Activated naive CD4-positive, alpha-beta T cell treated with anti-CD3 and anti-CD28 coated beads, Interleukin-2, amount 50 U/mL, for 72 hours (primary cell): Measurements from ENCODE around the gene SLC7A1. TPM values are rescaled to one million over a fixed set of nuclear protein-coding genes. Genes with fewer than 3 reads are reported as not detected.
A peak's percentile ranks its signal among the peaks of the same experiment; 100 is the strongest.

Experiments used
- ATAC-seq, 2 donors: fragments of 150-1000 bp; cut with Tn5 transposase; 2 replicates each; pipeline ENCODE4 v1.10.0; 2021; ENCODE audit warnings: mild to moderate bottlenecking in 2 of 2, moderate library complexity in 2 of 2
- DNase-seq, 2 donors: peaks; one replicate each; pipeline ENCODE4 v3.0.0; 2021 to 2022; ENCODE audit warnings: low spot score in 2 of 2
- H3K27ac Mint-ChIP-seq, 2 donors: one replicate each; pipeline ENCODE4 v1.8.0; 2022; ENCODE audit warnings: mild to moderate bottlenecking in 2 of 2, mixed read lengths in 2 of 2
- H3K36me3 Mint-ChIP-seq, 2 donors: one replicate each; pipeline ENCODE4 v1.8.0; 2022; ENCODE audit warnings: mixed read lengths in 2 of 2
- H3K9me3 Mint-ChIP-seq, 2 donors: one replicate each; pipeline ENCODE4 v1.8.0; 2022; ENCODE audit warnings: mixed read lengths in 2 of 2
- total RNA-seq, 2 donors: library from RNA; stranded (reverse); gene quantifications; one replicate each; pipeline ENCODE4 v1.2.3, GENCODE V29; 2022

The SLC7A1 gene
- total RNA-seq, 2 donors from 2014 or later: 63.8 to 92.7 TPM

DNA sequence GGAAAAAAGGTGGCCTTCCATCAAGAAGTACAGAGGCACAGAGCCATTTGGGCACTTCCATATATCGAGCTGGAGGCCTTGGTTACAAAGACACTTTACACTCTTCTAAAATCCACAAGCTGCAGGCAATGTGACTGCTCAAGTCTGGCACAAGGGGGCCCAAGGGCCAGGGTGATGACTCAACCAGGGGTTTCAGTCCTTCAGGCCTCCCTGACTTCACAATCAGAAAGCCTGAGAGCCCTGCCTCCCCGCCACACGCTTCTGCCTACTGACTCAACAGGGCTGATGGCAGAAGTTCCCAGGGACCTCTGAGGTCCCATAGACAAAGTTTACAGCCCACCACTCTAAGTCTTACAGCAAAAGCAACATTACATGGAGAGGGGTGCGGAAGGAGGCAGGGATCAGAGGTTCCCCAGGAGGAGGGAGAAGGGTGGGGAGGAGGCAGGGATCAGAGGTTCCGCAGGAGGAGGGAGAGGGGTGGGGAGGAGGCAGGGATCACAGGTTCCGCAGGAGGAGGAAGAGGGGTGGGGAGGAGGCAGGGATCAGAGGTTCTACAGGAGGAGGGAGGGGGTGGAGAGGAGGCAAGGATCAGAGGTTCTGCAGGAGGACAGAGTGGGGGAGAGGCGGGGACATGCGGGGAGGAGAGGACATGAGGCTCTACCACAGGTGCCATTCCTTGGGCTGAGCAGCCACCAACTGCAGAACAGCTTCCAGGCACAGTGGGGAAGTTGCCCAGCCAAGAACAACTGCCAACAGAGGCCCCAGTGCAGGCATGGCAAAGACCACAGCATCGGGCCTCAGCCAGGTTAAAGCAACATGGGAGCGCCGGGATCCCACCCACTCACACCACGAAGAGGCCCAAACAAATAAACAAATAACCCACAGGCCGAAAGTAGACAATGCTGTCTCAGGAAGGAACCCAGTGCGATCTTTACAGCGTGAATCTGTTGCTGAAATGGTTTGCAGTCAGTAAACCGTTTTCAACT is 52.0 kb downstream of the SLC7A1 start:
- ATAC-seq (peak; percentile 77 to 94), DNase-seq (peak in 1 of 2 donors; percentile 55)
- no peaks in the 10 kb centered on the region for H3K9me3 Mint-ChIP-seq
- peak overlapping the region; percentile 50 to 61 for H3K27ac Mint-ChIP-seq
- H3K36me3 Mint-ChIP-seq: peaks cover 9 to 10% of the 10 kb centered on the region in 2 donors

DNA sequence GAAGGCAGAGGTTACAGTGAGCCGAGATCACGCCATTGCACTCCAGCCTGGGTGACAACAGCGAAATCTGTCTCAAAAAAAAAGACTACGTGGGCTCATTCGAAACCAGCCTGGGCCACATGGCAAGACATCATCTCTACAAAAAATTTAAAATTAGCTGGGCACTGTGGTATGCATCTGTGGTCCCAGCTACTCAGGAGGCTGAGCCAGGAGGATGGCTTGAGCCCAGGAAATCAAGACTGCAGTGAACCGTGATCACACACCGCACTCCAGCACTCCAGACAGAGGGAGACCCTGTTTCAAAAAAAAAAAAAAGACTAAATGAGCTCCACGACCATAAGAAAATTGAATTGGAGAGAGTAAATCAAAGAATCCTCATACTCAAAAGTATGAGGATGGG is 53.1 kb downstream of the SLC7A1 start:
- ATAC-seq: no peak
- Mint-ChIP-seq H3K36me3 (peaks cover 4 to 15% of the 10 kb centered on the region in 2 donors), H3K9me3 (no peaks in the 10 kb centered on the region), H3K27ac (peak overlapping the region; percentile 50 to 61)
- DNase-seq: no peak

DNA sequence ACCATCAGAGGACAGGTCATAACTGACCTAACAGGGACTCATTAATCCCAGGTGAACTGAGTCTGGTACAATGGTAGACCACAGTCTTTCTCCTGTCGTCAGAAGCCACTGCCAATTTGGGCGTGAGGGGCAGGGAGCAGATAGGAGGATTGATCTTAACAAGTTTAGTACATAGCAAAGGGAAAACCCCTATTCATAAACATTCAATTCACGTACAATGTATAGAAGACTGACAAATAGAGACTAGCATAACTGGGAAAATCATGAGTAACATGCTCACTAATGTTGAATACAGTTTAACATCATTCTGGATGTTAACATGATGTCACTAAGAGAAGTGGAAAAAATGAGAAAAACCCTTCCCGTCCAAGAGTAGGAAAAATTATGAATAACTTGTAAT is 54.1 kb downstream of the SLC7A1 start:
- ATAC-seq: peak; percentile 32 to 79
- peak overlapping the region in 1 of 2 donors; percentile 52 for H3K27ac Mint-ChIP-seq
- H3K36me3 Mint-ChIP-seq: peaks cover 4 to 15% of the 10 kb centered on the region in 2 donors

GRCh38 chr13:29540799-29541198 is 54.7 kb downstream of the SLC7A1 start:
- DNase-seq: no peak
- Mint-ChIP-seq H3K9me3 (no peaks in the 10 kb centered on the region), H3K27ac (peak overlapping the region in 1 of 2 donors; percentile 52), H3K36me3 (peaks cover 4 to 13% of the 10 kb centered on the region in 2 donors)
- no peak for ATAC-seq

More for the DNA sequence above, 54.1 kb downstream of the SLC7A1 start:
- no peak for DNase-seq
- no peaks in the 10 kb centered on the region for H3K9me3 Mint-ChIP-seq

DNA sequence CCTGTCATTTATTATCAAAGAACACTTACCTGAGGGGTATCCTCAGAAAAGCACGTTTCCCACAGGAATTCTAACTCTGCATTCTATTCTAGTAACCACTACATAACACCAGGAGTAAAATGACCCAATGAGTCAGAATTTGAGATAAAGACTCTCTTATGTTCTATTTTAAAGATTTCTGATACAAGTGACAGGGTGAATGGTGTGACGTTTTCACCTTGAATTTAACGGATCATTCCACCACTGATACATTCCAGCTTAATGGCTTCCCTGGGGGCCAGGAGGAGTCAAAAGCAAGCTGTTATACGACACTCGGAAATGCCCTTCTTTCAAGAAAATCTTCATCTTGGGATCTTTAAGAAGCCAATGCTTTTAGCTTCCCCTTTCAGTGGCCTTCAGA is 55.2 kb downstream of the SLC7A1 start:
- no peak for DNase-seq
- H3K36me3 Mint-ChIP-seq: peaks cover 4 to 11% of the 10 kb centered on the region in 2 donors
- ATAC-seq: no peak
- no peaks in the 10 kb centered on the region for H3K9me3 Mint-ChIP-seq
- H3K27ac Mint-ChIP-seq: peak overlapping the region in 1 of 2 donors; percentile 52

DNA sequence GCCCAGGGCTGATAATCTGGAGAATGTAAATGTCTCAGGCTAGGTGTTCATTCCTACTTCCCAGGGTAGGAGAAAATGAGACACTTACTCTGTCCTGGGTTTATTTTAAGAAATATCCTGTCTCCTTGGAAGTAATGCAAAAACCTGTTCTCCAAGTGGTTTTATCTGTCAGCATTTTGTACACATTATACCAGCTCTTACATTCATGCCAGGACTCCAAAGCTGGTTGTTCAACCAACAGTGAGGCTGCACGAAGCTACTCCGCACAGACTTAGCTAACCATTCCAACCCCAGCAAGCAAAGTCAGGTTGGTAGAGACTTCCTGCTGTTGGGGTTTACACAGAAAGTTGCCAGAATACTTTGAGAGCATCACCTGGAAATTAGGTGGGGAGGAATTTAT is 55.6 kb downstream of the SLC7A1 start:
- Mint-ChIP-seq H3K27ac (peak overlapping the region in 1 of 2 donors; percentile 53), H3K36me3 (peaks cover 4 to 11% of the 10 kb centered on the region in 2 donors), H3K9me3 (no peaks in the 10 kb centered on the region)
- DNase-seq (no peak), ATAC-seq (no peak)

- no peak for ATAC-seq
- Mint-ChIP-seq H3K27ac (peak overlapping the region; percentile 53 to 69), H3K36me3 (peaks cover 4 to 11% of the 10 kb centered on the region in 2 donors), H3K9me3 (no peaks in the 10 kb centered on the region)
- no peak for DNase-seq
Measured at GRCh38 chr13:29538652-29539040, 56.8 kb downstream of the SLC7A1 start.

- Mint-ChIP-seq H3K36me3 (peaks cover 4 to 11% of the 10 kb centered on the region in 2 donors), H3K9me3 (no peaks in the 10 kb centered on the region), H3K27ac (peak overlapping the region; percentile 10 to 69)
- no peak for ATAC-seq
- DNase-seq: no peak
Measured at GRCh38 chr13:29537736-29538651, 57.5 kb downstream of the SLC7A1 start.

GRCh38 chr13:29536853-29537252 is 58.6 kb downstream of the SLC7A1 start:
- Mint-ChIP-seq H3K36me3 (peaks cover 11 to 16% of the 10 kb centered on the region in 2 donors), H3K9me3 (no peaks in the 10 kb centered on the region), H3K27ac (peak overlapping the region in 1 of 2 donors; percentile 57)
- DNase-seq: no peak
- ATAC-seq: no peak

GRCh38 chr13:29535663-29536655 is 59.5 kb downstream of the SLC7A1 start:
- ATAC-seq (no peak), DNase-seq (no peak)
- H3K27ac Mint-ChIP-seq: peak overlapping the region; percentile 7 to 83
- H3K36me3 Mint-ChIP-seq: peaks cover 10 to 14% of the 10 kb centered on the region in 2 donors
- no peaks in the 10 kb centered on the region for H3K9me3 Mint-ChIP-seq

GRCh38 chr13:29534083-29534482 is 61.4 kb downstream of the SLC7A1 start:
- H3K36me3 Mint-ChIP-seq: peaks cover 19 to 20% of the 10 kb centered on the region in 2 donors
- ATAC-seq (no peak), DNase-seq (no peak)
- peak overlapping the region; percentile 4 to 37 for H3K27ac Mint-ChIP-seq
- H3K9me3 Mint-ChIP-seq: no peaks in the 10 kb centered on the region

- H3K27ac Mint-ChIP-seq: peak overlapping the region in 1 of 2 donors; percentile 13
- ATAC-seq: no peak
- H3K9me3 Mint-ChIP-seq: no peaks in the 10 kb centered on the region
- H3K36me3 Mint-ChIP-seq: peaks cover 17 to 20% of the 10 kb centered on the region in 2 donors
- no peak for DNase-seq
Measured at GRCh38 chr13:29532821-29533220, 62.7 kb downstream of the SLC7A1 start.

GRCh38 chr13:29532116-29532515 is 63.4 kb downstream of the SLC7A1 start:
- no peaks in the 10 kb centered on the region for H3K9me3 Mint-ChIP-seq
- H3K27ac Mint-ChIP-seq: no peak overlapping the region
- H3K36me3 Mint-ChIP-seq: peaks cover 16 to 20% of the 10 kb centered on the region in 2 donors
- no peak for ATAC-seq
- no peak for DNase-seq

- Mint-ChIP-seq H3K36me3 (peaks cover 20 to 21% of the 10 kb centered on the region in 2 donors), H3K27ac (peak overlapping the region in 1 of 2 donors; percentile 38), H3K9me3 (no peaks in the 10 kb centered on the region)
- DNase-seq: no peak
- ATAC-seq: no peak
Measured at GRCh38 chr13:29530901-29531300, 64.6 kb downstream of the SLC7A1 start.

DNA sequence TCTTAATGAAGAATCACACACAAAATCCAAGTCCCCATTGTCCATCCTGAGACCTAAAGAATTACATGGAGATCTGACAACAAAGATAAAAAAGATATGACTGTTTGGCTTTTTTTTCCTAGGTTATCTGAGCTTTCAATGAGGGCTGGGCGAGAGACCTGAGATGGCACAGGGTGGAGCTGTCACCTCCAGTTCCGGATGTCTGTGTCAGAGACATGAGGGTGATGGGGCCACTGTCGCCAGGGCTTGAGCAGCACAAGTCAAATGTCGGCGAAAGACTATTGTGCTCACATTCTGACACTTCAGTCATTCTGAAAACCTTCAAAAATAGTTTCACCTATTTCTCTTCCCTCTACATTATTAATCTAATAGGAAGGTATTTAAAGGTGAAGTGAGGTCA is 65.7 kb downstream of the SLC7A1 start:
- H3K27ac Mint-ChIP-seq: no peak overlapping the region
- ATAC-seq: no peak
- H3K9me3 Mint-ChIP-seq: no peaks in the 10 kb centered on the region
- no peak for DNase-seq
- H3K36me3 Mint-ChIP-seq: peaks cover 20 to 21% of the 10 kb centered on the region in 2 donors

- Mint-ChIP-seq H3K27ac (no peak overlapping the region), H3K9me3 (no peaks in the 10 kb centered on the region), H3K36me3 (peaks cover 20 to 21% of the 10 kb centered on the region in 2 donors)
- ATAC-seq (no peak), DNase-seq (no peak)
Measured at GRCh38 chr13:29527916-29528315, 67.6 kb downstream of the SLC7A1 start.
